ENCODE data around the gene DUSP1. TPM values are rescaled to one million over a fixed set of nuclear protein-coding genes. Genes with fewer than 3 reads are reported as not detected.
A peak's percentile ranks its signal among the peaks of the same experiment; 100 is the strongest.

DUSP1 gene
- total and polyA plus RNA-seq, 9 of the 15 experiments (the other 6 are each of a cell fraction or from before 2014, with no cell fraction given): 2.1 to 14.2 (median 8.5) TPM

DNA sequence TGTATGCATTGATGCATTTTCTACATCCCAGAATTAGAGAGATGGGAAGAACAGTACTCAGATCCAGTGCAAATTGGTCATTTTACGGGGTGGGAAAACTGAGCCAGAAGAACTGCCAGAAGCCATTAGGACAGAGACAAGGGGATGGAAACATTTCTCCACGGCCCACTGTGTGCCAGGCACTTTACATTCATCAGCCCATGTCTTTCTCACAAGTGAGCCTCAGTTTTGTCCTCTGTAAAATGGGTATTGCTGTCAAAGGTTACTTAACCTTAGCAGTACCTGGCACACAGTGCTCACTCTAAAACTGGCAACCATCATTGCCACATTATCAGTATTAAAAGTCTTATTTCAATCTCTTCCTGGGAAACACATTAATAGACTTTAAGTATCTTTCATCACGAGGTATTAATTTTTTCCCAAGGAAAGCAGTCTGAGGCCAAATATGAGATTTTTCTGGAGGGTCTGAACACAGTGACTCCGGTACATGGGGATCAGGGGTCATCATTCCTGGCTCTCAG is 5.2 kb downstream of the DUSP1 start (continued):
- TF ChIP-seq IRF1 (CRISPR knock-in tag; IDR thresholded peaks at IDR 0.05; ENCODE audit: borderline replicate concordance): no peak
- TF ChIP-seq CHD4 (IDR thresholded peaks at IDR 0.05; ENCODE audit: insufficient read depth, insufficient replicate concordance, low read depth, low read length, poor library complexity, severe bottlenecking): peak; percentile 72
- TF ChIP-seq PRMT5 (CRISPR knock-in tag; IDR thresholded peaks at IDR 0.05): no peak
- TF ChIP-seq KDM1A (IDR thresholded peaks at IDR 0.05): peak in 1 of 2 experiments; percentile 59
- TF ChIP-seq RREB1 (CRISPR knock-in tag; IDR thresholded peaks at IDR 0.05): no peak
- TF ChIP-seq HES1 (IDR thresholded peaks at IDR 0.05; ENCODE audit: low read depth): no peak
- no peak for TF ChIP-seq TAL1 (IDR thresholded peaks at IDR 0.05)
- TF ChIP-seq BRD9 (IDR thresholded peaks at IDR 0.05; ENCODE audit: low read depth, partially characterized antibody): no peak
- peak; percentile 99 for TF ChIP-seq BCOR (IDR thresholded peaks at IDR 0.05)
- no peak for TF ChIP-seq POLR3A (IDR thresholded peaks at IDR 0.05; ENCODE audit: borderline replicate concordance, extremely low read depth, insufficient read depth, insufficient read length)
- no peak for TF ChIP-seq ZNF780A (CRISPR knock-in tag; IDR thresholded peaks at IDR 0.05)
- peak; percentile 65 for TF ChIP-seq NCOA4 (IDR thresholded peaks at IDR 0.05; ENCODE audit: partially characterized antibody)
- no peak for TF ChIP-seq JUNB (CRISPR knock-in tag; conservative IDR thresholded peaks at IDR 0.05)
- no peak for TF ChIP-seq ZNF766 (CRISPR knock-in tag; conservative IDR thresholded peaks at IDR 0.05)
- TF ChIP-seq PPARD (CRISPR knock-in tag; IDR thresholded peaks at IDR 0.05): no peak
- TF ChIP-seq CBX1 (IDR thresholded peaks at IDR 0.05; ENCODE audit: low read depth): peak; percentile 47; the same call in 1 of the 2 replicates
- TF ChIP-seq ZNF143 (CRISPR knock-in tag; IDR thresholded peaks at IDR 0.05): no peak
- TF ChIP-seq ZNF431 (CRISPR knock-in tag; IDR thresholded peaks at IDR 0.05): no peak
- TF ChIP-seq E4F1 (CRISPR knock-in tag; IDR thresholded peaks at IDR 0.05; ENCODE audit: borderline replicate concordance): no peak
- 0 out of 2 replicates have a peak, but pooled peaks have one; percentile 24 for TF ChIP-seq NBN (IDR thresholded peaks at IDR 0.05; ENCODE audit: low read depth)
